Measurements from ENCODE around the gene KRTAP5-3. TPM values are rescaled to one million over a fixed set of nuclear protein-coding genes. Genes with fewer than 3 reads are reported as not detected.

Gene KRTAP5-3, protein sequence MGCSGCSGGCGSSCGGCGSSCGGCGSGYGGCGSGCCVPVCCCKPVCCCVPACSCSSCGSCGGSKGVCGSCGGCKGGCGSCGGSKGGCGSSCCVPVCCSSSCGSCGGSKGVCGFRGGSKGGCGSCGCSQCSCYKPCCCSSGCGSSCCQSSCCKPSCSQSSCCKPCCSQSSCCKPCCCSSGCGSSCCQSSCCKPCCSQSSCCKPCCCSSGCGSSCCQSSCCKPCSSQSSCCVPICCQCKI
- total RNA-seq (2021) = not detected in 2 replicates
- long read RNA-seq = 0 reads

DNA sequence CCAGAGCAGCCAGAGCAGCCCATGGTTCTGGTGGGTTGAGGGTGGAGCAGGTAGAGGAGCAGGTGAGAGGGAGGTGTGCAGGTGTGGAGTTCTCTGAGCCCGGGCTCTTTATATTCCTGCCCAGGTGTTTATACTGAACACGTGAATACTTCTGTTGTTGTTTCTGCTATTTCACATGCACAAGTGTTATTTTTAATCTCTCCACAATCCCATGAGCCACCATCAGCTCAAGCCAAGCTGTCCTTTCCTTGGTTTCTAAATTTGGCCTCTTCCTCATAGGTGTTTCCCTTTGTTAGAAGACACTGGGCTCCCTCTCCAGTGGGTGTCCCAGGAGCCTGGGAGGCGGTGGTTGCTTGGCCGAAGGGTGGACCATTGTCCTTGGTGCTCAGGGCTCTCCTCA is at the start of gene KRTAP5-3:
KRTAP5-3 (minus strand) TSS at position 101 of the 400 bp plus-strand sequence; CDS start at position 23, 78 bp downstream.
- Histone ChIP-seq H3K4me1 (ENCODE audit: insufficient read depth, low read length) (no peaks in the 10 kb centered on the region), H3K56ac (ENCODE audit: insufficient read length, low read depth, low read length) (no peak within 1 kb of the TSS), H3K4ac (ENCODE audit: low read depth, low read length) (no peak within 1 kb of the TSS), H3K14ac (ENCODE audit: insufficient read depth, low read length) (no peak within 1 kb of the TSS), H4K20me1 (ENCODE audit: control insufficient read depth, insufficient read depth, insufficient read length) (no peaks in the 10 kb centered on the region), H3K27ac (ENCODE audit: insufficient read length, low read depth, low read length) (no peak within 1 kb of the TSS), H2AFZ (ENCODE audit: low read length) (no peak within 1 kb of the TSS), H2BK12ac (ENCODE audit: insufficient read length, low read depth, low read length) (no peak within 1 kb of the TSS), H2BK120ac (ENCODE audit: low read depth, low read length, poor library complexity, severe bottlenecking) (no peak within 1 kb of the TSS), H2BK15ac (ENCODE audit: low read depth, low read length) (no peak within 1 kb of the TSS), H3K79me2 (ENCODE audit: insufficient read depth, low read length) (no peaks in the 10 kb centered on the region), H4K91ac (ENCODE audit: insufficient read length, low read depth, low read length) (no peak within 1 kb of the TSS), H4K5ac (ENCODE audit: insufficient read length, low read depth, low read length) (no peak within 1 kb of the TSS), H2BK5ac (ENCODE audit: insufficient read length, low read length) (no peak within 1 kb of the TSS), H2BK20ac (ENCODE audit: low read depth, low read length, poor library complexity, severe bottlenecking) (no peak within 1 kb of the TSS), H3K18ac (ENCODE audit: insufficient read length, low read depth, low read length) (no peak within 1 kb of the TSS), H3K79me1 (ENCODE audit: insufficient read depth, low read depth, low read length, poor library complexity, severe bottlenecking) (no peaks in the 10 kb centered on the region), H3K4me2 (ENCODE audit: insufficient read depth, insufficient read length, low read length) (no peak within 1 kb of the TSS), H3K9me3 (ENCODE audit: control insufficient read depth, low read depth, low read length) (no peaks in the 10 kb centered on the region), H3K23ac (ENCODE audit: insufficient read length, low read depth, low read length) (no peak within 1 kb of the TSS), H3K9ac (ENCODE audit: extremely low read depth, insufficient read length, low read length) (no peak within 1 kb of the TSS), H3K27me3 (ENCODE audit: insufficient read depth, low read length) (no peaks in the 10 kb centered on the region), H4K8ac (replicated peaks; ENCODE audit: insufficient read length, low read depth, low read length) (no peak within 1 kb of the TSS), H3T11ph (ENCODE audit: low read length) (no peak within 1 kb of the TSS), H3K23me2 (ENCODE audit: insufficient read length, low read depth, low read length, poor library complexity, severe bottlenecking) (peaks cover 3% of the 10 kb centered on the region), H2AK5ac (ENCODE audit: insufficient read length, low read length) (no peak within 1 kb of the TSS)
- H3K27ac Mint-ChIP-seq = no peak within 1 kb of the TSS
- H3K4me1 Mint-ChIP-seq = peaks cover 13 to 18% of the 10 kb centered on the region in 2 experiments
- peaks cover 4 to 8% (median 7%) of the 10 kb centered on the region in 3 experiments; a peak in 4 of 7 replicates for H3K36me3 Mint-ChIP-seq (ENCODE audit: insufficient read depth in 1 of 3, low read depth in 3 of 3)
- DNase-seq = no peak
- WGBS (ENCODE audit: extremely low coverage, insufficient read length, low lambda C conversion rate) = no CpG with 5 or more reads among the region's 4 CpGs
- TF ChIP-seq, protein P1, sequence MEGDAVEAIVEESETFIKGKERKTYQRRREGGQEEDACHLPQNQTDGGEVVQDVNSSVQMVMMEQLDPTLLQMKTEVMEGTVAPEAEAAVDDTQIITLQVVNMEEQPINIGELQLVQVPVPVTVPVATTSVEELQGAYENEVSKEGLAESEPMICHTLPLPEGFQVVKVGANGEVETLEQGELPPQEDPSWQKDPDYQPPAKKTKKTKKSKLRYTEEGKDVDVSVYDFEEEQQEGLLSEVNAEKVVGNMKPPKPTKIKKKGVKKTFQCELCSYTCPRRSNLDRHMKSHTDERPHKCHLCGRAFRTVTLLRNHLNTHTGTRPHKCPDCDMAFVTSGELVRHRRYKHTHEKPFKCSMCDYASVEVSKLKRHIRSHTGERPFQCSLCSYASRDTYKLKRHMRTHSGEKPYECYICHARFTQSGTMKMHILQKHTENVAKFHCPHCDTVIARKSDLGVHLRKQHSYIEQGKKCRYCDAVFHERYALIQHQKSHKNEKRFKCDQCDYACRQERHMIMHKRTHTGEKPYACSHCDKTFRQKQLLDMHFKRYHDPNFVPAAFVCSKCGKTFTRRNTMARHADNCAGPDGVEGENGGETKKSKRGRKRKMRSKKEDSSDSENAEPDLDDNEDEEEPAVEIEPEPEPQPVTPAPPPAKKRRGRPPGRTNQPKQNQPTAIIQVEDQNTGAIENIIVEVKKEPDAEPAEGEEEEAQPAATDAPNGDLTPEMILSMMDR (conservative IDR thresholded peaks at IDR 0.05) = no peak
- H3K27me3 Mint-ChIP-seq (ENCODE audit: low read depth) = peaks cover 42% of the 10 kb centered on the region
- H3K9me3 Mint-ChIP-seq = peaks cover 15% of the 10 kb centered on the region in 2 experiments
- no peak within 1 kb of the TSS for H3K4me3 Mint-ChIP-seq
